AG10803 (cell line): Measurements from ENCODE around the gene PROM2.

ENCODE experiments used
- DNase-seq: peaks from one replicate; pipeline ENCODE4 v3.0.0; 2010; ENCODE audit warnings: low read depth
- H3K4me3 ChIP-seq: 2 replicates; pipeline ENCODE4 v1.5.1; 2011; ENCODE audit warnings: mild to moderate bottlenecking, low read length, control low read depth
- TF ChIP-seq, protein P1 (sequence below): conservative IDR thresholded peaks from 2 replicates; pipeline ENCODE4 v1.5.1; 2011; ENCODE audit warnings: mild to moderate bottlenecking, low read length, control low read depth, inconsistent platforms

The PROM2 gene

DNA sequence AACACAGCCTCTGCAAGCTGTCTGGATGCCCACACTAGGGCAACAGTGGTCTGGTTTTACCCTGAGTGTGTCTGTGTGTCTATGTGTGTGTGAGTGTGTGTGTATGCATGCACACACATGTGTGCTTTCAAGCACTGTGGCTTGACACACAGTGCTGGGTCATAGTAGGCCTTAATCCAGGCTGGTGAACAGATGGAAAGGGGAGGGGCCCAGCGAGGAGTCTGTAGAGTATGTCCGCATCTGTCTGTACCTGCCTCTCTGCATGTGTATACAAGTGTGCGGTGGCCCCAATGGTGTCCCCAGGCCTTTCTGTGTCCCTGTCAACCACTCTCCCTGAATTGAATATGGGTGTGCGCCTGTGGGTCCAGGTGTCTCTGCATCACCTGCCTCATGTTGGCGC, 13.6 kb downstream of the PROM2 start:
- no peak for DNase-seq
- no peak overlapping the region for H3K4me3 ChIP-seq
- TF ChIP-seq, protein P1, sequence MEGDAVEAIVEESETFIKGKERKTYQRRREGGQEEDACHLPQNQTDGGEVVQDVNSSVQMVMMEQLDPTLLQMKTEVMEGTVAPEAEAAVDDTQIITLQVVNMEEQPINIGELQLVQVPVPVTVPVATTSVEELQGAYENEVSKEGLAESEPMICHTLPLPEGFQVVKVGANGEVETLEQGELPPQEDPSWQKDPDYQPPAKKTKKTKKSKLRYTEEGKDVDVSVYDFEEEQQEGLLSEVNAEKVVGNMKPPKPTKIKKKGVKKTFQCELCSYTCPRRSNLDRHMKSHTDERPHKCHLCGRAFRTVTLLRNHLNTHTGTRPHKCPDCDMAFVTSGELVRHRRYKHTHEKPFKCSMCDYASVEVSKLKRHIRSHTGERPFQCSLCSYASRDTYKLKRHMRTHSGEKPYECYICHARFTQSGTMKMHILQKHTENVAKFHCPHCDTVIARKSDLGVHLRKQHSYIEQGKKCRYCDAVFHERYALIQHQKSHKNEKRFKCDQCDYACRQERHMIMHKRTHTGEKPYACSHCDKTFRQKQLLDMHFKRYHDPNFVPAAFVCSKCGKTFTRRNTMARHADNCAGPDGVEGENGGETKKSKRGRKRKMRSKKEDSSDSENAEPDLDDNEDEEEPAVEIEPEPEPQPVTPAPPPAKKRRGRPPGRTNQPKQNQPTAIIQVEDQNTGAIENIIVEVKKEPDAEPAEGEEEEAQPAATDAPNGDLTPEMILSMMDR, result no peak

DNA sequence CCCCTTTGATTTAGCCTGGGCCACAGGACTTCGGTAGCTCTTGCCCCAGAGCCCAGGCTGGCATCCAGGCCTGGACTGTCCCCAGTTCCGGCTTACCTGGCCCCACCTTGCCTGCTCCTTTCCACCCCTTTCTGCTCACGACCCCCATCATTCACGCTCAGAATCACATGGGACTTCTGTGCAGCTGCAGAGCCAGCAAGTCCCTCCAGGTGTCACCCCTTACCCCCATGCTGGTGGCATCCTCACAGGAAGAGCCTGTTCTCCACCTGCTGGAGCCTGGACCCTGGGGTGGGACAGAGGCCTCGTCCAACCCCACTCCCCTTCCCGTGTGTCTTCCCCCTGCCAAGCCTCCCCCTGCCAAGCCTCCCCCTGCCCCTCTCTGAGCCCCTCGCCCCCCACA, 15.0 kb downstream of the PROM2 start:
- H3K4me3 ChIP-seq, result no peak overlapping the region
- no peak for DNase-seq
- TF ChIP-seq, protein P1, result no peak

DNA sequence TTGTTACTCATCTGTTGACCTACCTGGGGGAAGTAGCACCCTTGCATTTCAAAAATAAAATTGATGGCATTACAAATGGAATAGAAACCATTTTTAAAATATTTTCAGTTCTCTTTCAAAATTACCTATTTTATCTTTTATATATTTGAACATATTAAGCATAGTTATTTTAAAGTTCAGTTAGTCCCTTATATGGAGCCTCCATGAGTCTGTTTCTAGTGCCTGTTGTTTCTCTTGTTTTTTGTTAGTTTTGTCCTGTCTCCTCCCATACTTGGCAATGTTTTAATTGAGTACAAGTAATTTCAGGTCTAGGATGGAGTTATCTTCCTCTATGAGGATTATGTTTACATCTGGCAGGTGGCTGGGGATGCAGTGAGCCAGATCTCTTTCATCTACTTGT, 17.0 kb downstream of the PROM2 start:
- H3K4me3 ChIP-seq, result no peak overlapping the region
- TF ChIP-seq, protein P1, result no peak
- DNase-seq, result no peak

DNA sequence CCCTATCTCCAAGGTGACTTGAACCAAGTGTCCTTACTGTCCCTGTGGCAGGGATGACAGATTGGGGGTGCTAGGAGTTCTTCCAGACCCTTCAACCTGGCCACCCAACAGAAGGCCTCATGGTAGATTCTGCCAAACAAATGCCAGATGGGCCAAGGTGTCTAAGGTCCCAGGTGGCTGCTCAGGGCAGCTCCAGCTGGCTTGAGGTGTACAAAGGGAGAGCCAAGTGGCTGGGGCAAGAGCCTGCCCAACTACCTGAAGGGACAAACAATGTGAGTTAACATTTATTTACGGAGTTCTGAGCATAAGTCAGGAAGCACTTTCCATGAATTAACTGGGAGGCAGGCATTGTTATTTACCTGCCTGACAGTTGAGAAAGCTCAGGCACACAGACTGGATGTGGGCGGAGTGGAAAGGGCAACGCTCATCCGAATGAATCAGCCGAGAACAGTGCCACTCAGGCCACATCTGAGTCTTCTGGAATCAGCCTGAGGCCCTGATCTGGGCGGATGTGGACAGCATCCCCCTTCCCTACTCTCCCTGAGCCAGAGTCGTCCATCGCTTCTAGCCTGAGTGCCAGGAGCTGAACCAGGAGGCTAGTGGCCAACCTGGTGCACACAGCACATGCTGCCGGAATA, 18.5 kb downstream of the PROM2 start:
- TF ChIP-seq, protein P1, result no peak
- no peak for DNase-seq
- H3K4me3 ChIP-seq, result no peak overlapping the region

DNA sequence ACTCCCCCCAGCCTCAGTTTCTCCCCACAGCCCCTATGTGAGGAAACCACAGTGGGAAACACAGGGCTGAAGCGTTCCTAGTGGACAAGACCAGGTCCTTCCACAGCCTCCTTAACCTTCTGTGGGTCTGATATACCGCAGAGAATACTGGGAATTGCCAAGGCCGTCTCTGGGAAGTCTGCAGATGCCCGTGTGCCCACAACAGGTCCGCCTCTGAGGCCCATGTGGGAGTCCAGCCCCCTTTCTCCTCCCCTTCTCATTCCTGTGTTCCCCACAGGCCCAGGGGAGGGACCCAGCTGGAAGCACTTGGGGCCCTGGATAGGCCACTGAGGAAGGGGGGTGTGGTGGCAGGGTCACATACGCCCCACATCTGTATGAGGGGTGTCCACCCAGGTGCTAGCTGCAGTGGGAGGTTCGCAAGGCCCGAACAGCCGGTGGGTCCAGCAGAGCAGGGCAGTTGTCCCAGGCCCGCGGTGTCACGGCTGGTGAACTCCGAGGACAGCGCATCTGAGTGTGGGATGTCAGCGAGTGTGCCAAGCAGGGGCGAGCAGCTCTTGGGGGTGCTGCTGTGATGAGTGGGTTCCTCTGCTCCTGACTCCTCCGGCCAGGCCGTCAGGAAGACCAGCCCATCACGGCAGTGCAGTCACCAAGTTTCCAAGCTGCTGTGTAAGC, 20.5 kb downstream of the PROM2 start:
- TF ChIP-seq, protein P1, result no peak
- no peak overlapping the region for H3K4me3 ChIP-seq
- no peak for DNase-seq

DNA sequence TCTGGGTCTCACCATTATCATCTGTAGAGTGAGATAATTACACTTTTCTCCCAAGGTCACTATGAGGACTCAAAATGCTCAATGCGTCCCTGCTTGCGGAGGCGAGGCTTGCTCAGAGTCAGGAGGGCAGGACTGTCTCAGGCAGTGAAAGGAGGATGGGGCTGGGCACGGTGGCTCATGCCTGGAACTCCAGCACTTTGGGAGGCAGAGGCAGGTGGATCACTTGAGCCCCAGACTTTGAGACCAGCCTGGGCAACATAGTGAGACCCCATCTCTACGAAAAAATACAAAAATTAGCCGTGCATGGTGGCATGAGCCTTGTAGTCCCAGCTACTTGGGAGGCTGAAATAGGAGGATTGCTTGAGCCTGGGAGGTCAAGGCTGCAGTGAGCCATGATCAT, 21.1 kb downstream of the PROM2 start:
- no peak for DNase-seq
- TF ChIP-seq, protein P1, result no peak
- H3K4me3 ChIP-seq, result no peak overlapping the region

DNA sequence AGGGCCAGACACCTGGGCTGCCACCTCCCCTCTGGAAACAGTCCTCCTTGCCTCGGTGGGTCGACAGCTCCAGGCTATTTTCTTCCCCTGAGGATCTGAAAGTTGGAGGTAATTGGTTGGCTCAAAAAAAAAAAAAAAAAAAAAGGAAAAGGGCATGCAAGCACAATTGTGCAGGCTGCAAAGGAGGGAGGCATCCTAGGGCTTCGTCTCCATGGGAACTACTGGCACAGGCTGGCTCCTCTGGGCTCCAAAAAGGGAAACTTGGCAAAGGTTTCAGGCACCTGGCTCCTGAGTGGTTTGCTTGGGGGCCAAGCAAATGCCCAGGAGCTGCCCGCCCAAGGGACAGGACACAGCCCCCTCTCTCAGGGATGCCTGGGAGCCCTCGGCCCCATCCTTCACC, 21.8 kb downstream of the PROM2 start:
- H3K4me3 ChIP-seq, result no peak overlapping the region
- no peak for DNase-seq
- TF ChIP-seq, protein P1, result no peak
